Measurements from ENCODE around the gene SLC11A2.
A peak's percentile ranks its signal among the peaks of the same experiment; 100 is the strongest.

The SLC11A2 gene

GRCh38 chr12:50981319-50982239 lies 44.6 kb downstream of the SLC11A2 start:
- Histone ChIP-seq H3K27ac (no peak overlapping the region), H3K9me3 (ENCODE audit: low read depth, low read length) (no peaks in the 10 kb centered on the region), H3K36me3 (ENCODE audit: insufficient read depth, low read length) (peaks cover 1% of the 10 kb centered on the region; the same call in 1 of the 2 replicates), H3K4me3 (no peak overlapping the region), H3K9ac (ENCODE audit: insufficient read length) (no peak overlapping the region)
- no peak for DNase-seq (ENCODE audit: low read depth, low spot score)
- TF ChIP-seq EZH2 (IDR thresholded peaks at IDR 0.05) (no peak), FOXP2 (optimal IDR thresholded peaks at IDR 0.05; ENCODE audit: control extremely low read depth, extremely low read length, insufficient read depth) (no peak), POLR2AphosphoS5 (IDR thresholded peaks at IDR 0.05; ENCODE audit: borderline replicate concordance, low read depth, low read length) (no peak)

- Histone ChIP-seq H3K4me3 (no peak overlapping the region), H3K9ac (ENCODE audit: insufficient read length) (no peak overlapping the region), H3K36me3 (ENCODE audit: insufficient read depth, low read length) (no peaks in the 10 kb centered on the region; the same call in 1 of the 2 replicates), H3K27ac (no peak overlapping the region), H3K9me3 (ENCODE audit: low read depth, low read length) (no peaks in the 10 kb centered on the region)
- TF ChIP-seq EZH2 (IDR thresholded peaks at IDR 0.05), result no peak
- no peak for DNase-seq (ENCODE audit: low read depth, low spot score)
Measured at GRCh38 chr12:50980545-50980944, 45.6 kb downstream of the SLC11A2 start.

GRCh38 chr12:50979369-50980052 lies 46.7 kb downstream of the SLC11A2 start:
- DNase-seq (ENCODE audit: low read depth, low spot score), result no peak
- H3K4me3 ChIP-seq, result no peak overlapping the region
- no peaks in the 10 kb centered on the region for H3K36me3 ChIP-seq (ENCODE audit: insufficient read depth, low read length)
- H3K9me3 ChIP-seq (ENCODE audit: low read depth, low read length), result no peaks in the 10 kb centered on the region
- TF ChIP-seq EZH2 (IDR thresholded peaks at IDR 0.05) (no peak), FOXP2 (optimal IDR thresholded peaks at IDR 0.05; ENCODE audit: control extremely low read depth, extremely low read length, insufficient read depth) (no peak), POLR2AphosphoS5 (IDR thresholded peaks at IDR 0.05; ENCODE audit: borderline replicate concordance, low read depth, low read length) (no peak)
- H3K27ac ChIP-seq, result no peak overlapping the region
- no peak overlapping the region for H3K9ac ChIP-seq (ENCODE audit: insufficient read length)

GRCh38 chr12:50971946-50972345 lies 54.2 kb downstream of the SLC11A2 start:
- no peaks in the 10 kb centered on the region for H3K9me3 ChIP-seq (ENCODE audit: low read depth, low read length)
- no peak for DNase-seq (ENCODE audit: low read depth, low spot score)
- no peak overlapping the region for H3K4me3 ChIP-seq
- TF ChIP-seq POLR2AphosphoS5 (IDR thresholded peaks at IDR 0.05; ENCODE audit: borderline replicate concordance, low read depth, low read length) (no peak), FOXP2 (optimal IDR thresholded peaks at IDR 0.05; ENCODE audit: control extremely low read depth, extremely low read length, insufficient read depth) (no peak), EZH2 (IDR thresholded peaks at IDR 0.05) (no peak)
- peaks cover 12% of the 10 kb centered on the region for H3K36me3 ChIP-seq (ENCODE audit: insufficient read depth, low read length)
- H3K27ac ChIP-seq, result no peak overlapping the region
- no peak overlapping the region for H3K9ac ChIP-seq (ENCODE audit: insufficient read length)

- no peak for DNase-seq (ENCODE audit: low read depth, low spot score)
- Histone ChIP-seq H3K27ac (no peak overlapping the region), H3K36me3 (ENCODE audit: insufficient read depth, low read length) (no peaks in the 10 kb centered on the region), H3K4me3 (no peak overlapping the region), H3K9me3 (ENCODE audit: low read depth, low read length) (no peaks in the 10 kb centered on the region), H3K9ac (ENCODE audit: insufficient read length) (no peak overlapping the region)
- no peak for TF ChIP-seq EZH2 (IDR thresholded peaks at IDR 0.05)
- no peak for TF ChIP-seq POLR2AphosphoS5 (IDR thresholded peaks at IDR 0.05; ENCODE audit: borderline replicate concordance, low read depth, low read length)
- TF ChIP-seq FOXP2 (optimal IDR thresholded peaks at IDR 0.05; ENCODE audit: control extremely low read depth, extremely low read length, insufficient read depth), result no peak
Measured at GRCh38 chr12:50964432-50964831, 61.8 kb downstream of the SLC11A2 start.

- Histone ChIP-seq H3K4me3 (no peak overlapping the region), H3K9ac (ENCODE audit: insufficient read length) (no peak overlapping the region), H3K9me3 (ENCODE audit: low read depth, low read length) (no peaks in the 10 kb centered on the region), H3K27ac (no peak overlapping the region), H3K36me3 (ENCODE audit: insufficient read depth, low read length) (no peaks in the 10 kb centered on the region)
- TF ChIP-seq EZH2 (IDR thresholded peaks at IDR 0.05), result no peak
- TF ChIP-seq FOXP2 (optimal IDR thresholded peaks at IDR 0.05; ENCODE audit: control extremely low read depth, extremely low read length, insufficient read depth), result no peak
- no peak for TF ChIP-seq POLR2AphosphoS5 (IDR thresholded peaks at IDR 0.05; ENCODE audit: borderline replicate concordance, low read depth, low read length)
- no peak for DNase-seq (ENCODE audit: low read depth, low spot score)
Measured at GRCh38 chr12:50961708-50962107, 64.5 kb downstream of the SLC11A2 start.

- no peak for TF ChIP-seq POLR2AphosphoS5 (IDR thresholded peaks at IDR 0.05; ENCODE audit: borderline replicate concordance, low read depth, low read length)
- TF ChIP-seq FOXP2 (optimal IDR thresholded peaks at IDR 0.05; ENCODE audit: control extremely low read depth, extremely low read length, insufficient read depth), result no peak
- TF ChIP-seq EZH2 (IDR thresholded peaks at IDR 0.05), result no peak
- H3K4me3 ChIP-seq, result no peak overlapping the region
- peak overlapping the region; percentile 47; the same call in 1 of the 2 replicates for H3K27ac ChIP-seq
- no peak for DNase-seq (ENCODE audit: low read depth, low spot score)
- no peaks in the 10 kb centered on the region for H3K9me3 ChIP-seq (ENCODE audit: low read depth, low read length)
- H3K36me3 ChIP-seq (ENCODE audit: insufficient read depth, low read length), result no peaks in the 10 kb centered on the region
- H3K9ac ChIP-seq (ENCODE audit: insufficient read length), result no peak overlapping the region
Measured at GRCh38 chr12:50960130-50960529, 66.1 kb downstream of the SLC11A2 start.

GRCh38 chr12:50955697-50956096 lies 70.5 kb downstream of the SLC11A2 start:
- no peaks in the 10 kb centered on the region for H3K36me3 ChIP-seq (ENCODE audit: insufficient read depth, low read length)
- no peaks in the 10 kb centered on the region for H3K9me3 ChIP-seq (ENCODE audit: low read depth, low read length)
- no peak overlapping the region for H3K4me3 ChIP-seq
- no peak overlapping the region; the same call in 1 of the 2 replicates for H3K27ac ChIP-seq
- peak overlapping the region; percentile 7 for H3K9ac ChIP-seq (ENCODE audit: insufficient read length)
- no peak for DNase-seq (ENCODE audit: low read depth, low spot score)
- no peak for TF ChIP-seq POLR2AphosphoS5 (IDR thresholded peaks at IDR 0.05; ENCODE audit: borderline replicate concordance, low read depth, low read length)
- no peak for TF ChIP-seq FOXP2 (optimal IDR thresholded peaks at IDR 0.05; ENCODE audit: control extremely low read depth, extremely low read length, insufficient read depth)
- TF ChIP-seq EZH2 (IDR thresholded peaks at IDR 0.05), result no peak
